ENCODE data around the gene RYR3. TPM values are rescaled to one million over a fixed set of nuclear protein-coding genes. Genes with fewer than 3 reads are reported as not detected.
A peak's percentile ranks its signal among the peaks of the same experiment; 100 is the strongest.

Gene RYR3
- total RNA-seq, 4 donors from 2014 or later = 9.1 to 64.0 (median 30.4) TPM

DNA sequence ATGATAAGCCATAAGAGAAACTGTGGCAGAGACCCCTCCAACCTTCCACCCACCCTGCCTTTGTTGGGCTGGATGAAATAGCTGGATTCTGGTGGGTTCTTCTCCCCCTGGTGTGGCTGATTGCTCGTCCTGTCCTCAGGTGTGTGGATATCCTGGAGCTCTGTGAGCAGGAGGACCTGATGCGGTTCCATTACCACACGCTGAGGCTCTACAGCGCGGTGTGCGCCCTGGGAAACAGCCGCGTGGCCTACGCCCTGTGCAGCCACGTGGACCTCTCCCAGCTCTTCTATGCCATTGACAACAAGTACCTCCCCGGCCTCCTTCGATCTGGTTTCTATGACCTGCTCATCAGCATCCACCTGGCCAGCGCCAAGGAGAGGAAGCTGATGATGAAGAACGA is 351.2 kb downstream of the RYR3 start:
- intact Hi-C loops (cut with DNase I; ENCODE audit: low total_unique reads) = no loop called here
- H3K4me1 ChIP-seq = no peaks in the 10 kb centered on the region
- no peaks in the 10 kb centered on the region for H3K27me3 ChIP-seq

DNA sequence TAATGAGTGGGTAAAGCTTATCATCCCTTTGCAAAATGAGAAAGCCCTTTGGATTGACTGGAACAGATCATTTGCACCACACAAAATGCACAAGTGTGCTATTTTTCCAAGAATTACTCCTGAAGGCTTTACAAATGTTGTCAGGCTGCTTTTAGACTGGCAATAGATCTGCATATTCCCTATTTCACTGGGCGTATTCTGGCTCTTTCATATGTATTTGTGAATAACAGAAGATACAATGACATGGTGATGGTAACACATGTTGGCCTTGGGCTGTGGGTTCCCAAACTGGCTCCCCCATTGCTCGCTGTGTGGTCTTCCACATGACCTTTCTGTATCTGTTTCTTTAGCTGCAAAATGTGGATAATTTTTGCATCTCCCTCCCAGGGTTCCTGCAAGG is 354.2 kb downstream of the RYR3 start:
- Histone ChIP-seq H3K27me3 (no peaks in the 10 kb centered on the region), H3K4me1 (no peaks in the 10 kb centered on the region), H3K36me3 (no peaks in the 10 kb centered on the region), H3K27ac (no peak overlapping the region), H3K9me3 (no peaks in the 10 kb centered on the region), H3K4me3 (no peak overlapping the region)
- intact Hi-C loops (cut with DNase I; ENCODE audit: low total_unique reads) = no loop called here
- DNase-seq = no peak
- TF ChIP-seq, protein P1, sequence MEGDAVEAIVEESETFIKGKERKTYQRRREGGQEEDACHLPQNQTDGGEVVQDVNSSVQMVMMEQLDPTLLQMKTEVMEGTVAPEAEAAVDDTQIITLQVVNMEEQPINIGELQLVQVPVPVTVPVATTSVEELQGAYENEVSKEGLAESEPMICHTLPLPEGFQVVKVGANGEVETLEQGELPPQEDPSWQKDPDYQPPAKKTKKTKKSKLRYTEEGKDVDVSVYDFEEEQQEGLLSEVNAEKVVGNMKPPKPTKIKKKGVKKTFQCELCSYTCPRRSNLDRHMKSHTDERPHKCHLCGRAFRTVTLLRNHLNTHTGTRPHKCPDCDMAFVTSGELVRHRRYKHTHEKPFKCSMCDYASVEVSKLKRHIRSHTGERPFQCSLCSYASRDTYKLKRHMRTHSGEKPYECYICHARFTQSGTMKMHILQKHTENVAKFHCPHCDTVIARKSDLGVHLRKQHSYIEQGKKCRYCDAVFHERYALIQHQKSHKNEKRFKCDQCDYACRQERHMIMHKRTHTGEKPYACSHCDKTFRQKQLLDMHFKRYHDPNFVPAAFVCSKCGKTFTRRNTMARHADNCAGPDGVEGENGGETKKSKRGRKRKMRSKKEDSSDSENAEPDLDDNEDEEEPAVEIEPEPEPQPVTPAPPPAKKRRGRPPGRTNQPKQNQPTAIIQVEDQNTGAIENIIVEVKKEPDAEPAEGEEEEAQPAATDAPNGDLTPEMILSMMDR (IDR thresholded peaks at IDR 0.05) = no peak
- TF ChIP-seq POLR2A (IDR thresholded peaks at IDR 0.05) = no peak

More for the DNA sequence above, 351.2 kb downstream of the RYR3 start:
- no peaks in the 10 kb centered on the region for H3K36me3 ChIP-seq
- DNase-seq = no peak
- no peak overlapping the region for H3K27ac ChIP-seq
- no peaks in the 10 kb centered on the region for H3K9me3 ChIP-seq
- TF ChIP-seq POLR2A (IDR thresholded peaks at IDR 0.05) = no peak
- TF ChIP-seq, protein P1 (IDR thresholded peaks at IDR 0.05) = no peak
- no peak overlapping the region for H3K4me3 ChIP-seq

DNA sequence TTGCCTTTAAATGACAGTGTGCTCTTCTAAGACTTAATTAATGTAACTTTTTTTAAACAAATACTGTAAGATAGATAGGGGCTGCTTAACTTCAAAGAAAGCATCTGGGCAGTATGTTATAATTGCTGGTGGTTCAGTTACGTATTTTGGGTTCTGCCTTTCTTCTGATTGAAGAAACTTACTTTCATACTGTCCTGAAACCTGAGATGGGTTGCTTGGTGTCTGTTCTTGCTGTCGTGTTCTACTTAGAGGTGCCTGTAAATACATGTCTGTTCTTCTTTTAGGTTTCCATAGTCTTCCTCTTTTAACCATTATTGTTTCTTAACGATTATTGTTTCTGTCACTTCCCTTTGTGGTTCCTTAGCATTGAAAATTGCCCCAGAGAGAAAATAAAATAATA is 359.8 kb downstream of the RYR3 start:
- H3K27ac ChIP-seq = no peak overlapping the region
- no peaks in the 10 kb centered on the region for H3K36me3 ChIP-seq
- no peaks in the 10 kb centered on the region for H3K9me3 ChIP-seq
- intact Hi-C loops (cut with DNase I; ENCODE audit: low total_unique reads) = no loop called here
- H3K4me3 ChIP-seq = no peak overlapping the region
- DNase-seq = no peak
- H3K27me3 ChIP-seq = no peaks in the 10 kb centered on the region
- TF ChIP-seq, protein P1 (IDR thresholded peaks at IDR 0.05) = no peak
- no peak for TF ChIP-seq POLR2A (IDR thresholded peaks at IDR 0.05)
- H3K4me1 ChIP-seq = no peaks in the 10 kb centered on the region

DNA sequence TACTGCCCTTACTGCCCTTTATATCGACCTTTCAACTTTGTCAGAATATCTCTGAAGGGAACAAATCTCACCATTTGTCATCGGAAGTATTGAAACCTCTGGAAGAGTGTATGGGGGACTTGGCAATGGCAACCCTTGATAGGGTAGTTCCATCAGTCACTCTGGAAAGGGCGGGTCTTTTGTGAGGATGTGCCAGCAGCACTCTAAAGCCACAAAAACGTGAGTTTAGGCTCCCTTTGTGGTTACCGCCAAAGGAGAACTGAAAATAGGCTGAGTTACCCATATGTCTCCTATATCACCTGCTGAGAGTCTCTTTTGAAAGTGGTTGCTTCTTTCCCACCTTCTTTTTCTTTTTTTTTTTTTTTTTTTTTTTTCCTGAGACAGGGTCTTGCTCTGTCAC is 360.7 kb downstream of the RYR3 start:
- H3K36me3 ChIP-seq = no peaks in the 10 kb centered on the region
- no peak overlapping the region for H3K27ac ChIP-seq
- intact Hi-C loops (cut with DNase I; ENCODE audit: low total_unique reads) = no loop called here
- TF ChIP-seq, protein P1 (IDR thresholded peaks at IDR 0.05) = no peak
- no peak for TF ChIP-seq POLR2A (IDR thresholded peaks at IDR 0.05)
- DNase-seq = no peak
- H3K9me3 ChIP-seq = no peaks in the 10 kb centered on the region
- no peak overlapping the region for H3K4me3 ChIP-seq
- no peaks in the 10 kb centered on the region for H3K27me3 ChIP-seq
- no peaks in the 10 kb centered on the region for H3K4me1 ChIP-seq

DNA sequence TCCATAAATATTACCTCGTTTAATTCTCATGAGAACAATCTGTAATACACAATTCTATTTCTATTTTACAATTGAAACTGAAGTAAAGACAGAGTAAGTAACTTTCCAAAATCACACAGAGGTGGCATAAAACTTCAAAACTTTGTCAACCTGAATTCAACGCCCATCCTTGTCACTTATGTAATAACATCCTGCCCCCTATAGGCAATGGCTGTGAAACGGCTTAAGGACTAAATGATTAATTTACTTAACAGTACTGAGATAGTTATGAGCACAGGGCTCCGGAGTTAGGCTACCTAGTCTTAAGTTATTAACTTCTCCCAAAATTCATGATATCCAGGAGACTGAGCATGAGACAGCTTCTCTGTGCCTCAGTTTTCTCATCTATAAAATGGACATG is 364.5 kb downstream of the RYR3 start:
- Histone ChIP-seq H3K27ac (no peak overlapping the region), H3K4me3 (no peak overlapping the region), H3K4me1 (no peaks in the 10 kb centered on the region), H3K27me3 (no peaks in the 10 kb centered on the region), H3K9me3 (no peaks in the 10 kb centered on the region), H3K36me3 (no peaks in the 10 kb centered on the region)
- intact Hi-C loops (cut with DNase I; ENCODE audit: low total_unique reads) = no loop called here
- DNase-seq = no peak
- TF ChIP-seq, protein P1 (IDR thresholded peaks at IDR 0.05) = peak in 3 of 4 experiments; percentile 23 to 39 (median 38)
- TF ChIP-seq POLR2A (IDR thresholded peaks at IDR 0.05) = no peak
